GM21360 (cell line): ENCODE measurements around the gene MAML3.

Experiments
- ATAC-seq: cut with Tn5 transposase; IDR thresholded peaks from one replicate; pipeline ENCODE4 v1.9.1; 2021; ENCODE audit warnings: mild to moderate bottlenecking, moderate library complexity; ENCODE audit not compliant: unreplicated experiment

The MAML3 gene

GRCh38 chr4:140048419-140048995 lies 105.5 kb downstream of the MAML3 start:
- no peak for ATAC-seq

- no peak for ATAC-seq
These were observed 106.2 kb downstream of the MAML3 start for GRCh38 chr4:140047786-140048185.

GRCh38 chr4:140047017-140047640 lies 106.9 kb downstream of the MAML3 start:
- no peak for ATAC-seq

- ATAC-seq: no peak
These were observed 107.4 kb downstream of the MAML3 start for GRCh38 chr4:140046543-140046942.

GRCh38 chr4:140046016-140046415 lies 108.0 kb downstream of the MAML3 start:
- ATAC-seq: no peak

- ATAC-seq: no peak
These were observed 109.6 kb downstream of the MAML3 start for GRCh38 chr4:140044337-140044902.

- no peak for ATAC-seq
These were observed 111.3 kb downstream of the MAML3 start for GRCh38 chr4:140042634-140043033.

- no peak for ATAC-seq
These were observed 115.9 kb downstream of the MAML3 start for GRCh38 chr4:140038031-140038533.

- no peak for ATAC-seq
These were observed 116.5 kb downstream of the MAML3 start for GRCh38 chr4:140037353-140038030.

- no peak for ATAC-seq
These were observed 122.3 kb downstream of the MAML3 start for GRCh38 chr4:140031706-140032105.

GRCh38 chr4:140031061-140031460 lies 122.9 kb downstream of the MAML3 start:
- ATAC-seq: no peak

- ATAC-seq: no peak
These were observed 125.1 kb downstream of the MAML3 start for GRCh38 chr4:140028676-140029517.

GRCh38 chr4:140028101-140028500 lies 125.9 kb downstream of the MAML3 start:
- no peak for ATAC-seq

GRCh38 chr4:140027101-140027500 lies 126.9 kb downstream of the MAML3 start:
- ATAC-seq: no peak

- no peak for ATAC-seq
These were observed 128.5 kb downstream of the MAML3 start for GRCh38 chr4:140025470-140025869.

GRCh38 chr4:140020457-140021361 lies 133.3 kb downstream of the MAML3 start:
- no peak for ATAC-seq

GRCh38 chr4:140019619-140020347 lies 134.2 kb downstream of the MAML3 start:
- ATAC-seq: no peak

- ATAC-seq: no peak
These were observed 134.9 kb downstream of the MAML3 start for GRCh38 chr4:140018931-140019618.

- ATAC-seq: no peak
These were observed 139.7 kb downstream of the MAML3 start for GRCh38 chr4:140014284-140014683.
